ENCODE measurements around the gene TMED4.

The TMED4 gene

DNA sequence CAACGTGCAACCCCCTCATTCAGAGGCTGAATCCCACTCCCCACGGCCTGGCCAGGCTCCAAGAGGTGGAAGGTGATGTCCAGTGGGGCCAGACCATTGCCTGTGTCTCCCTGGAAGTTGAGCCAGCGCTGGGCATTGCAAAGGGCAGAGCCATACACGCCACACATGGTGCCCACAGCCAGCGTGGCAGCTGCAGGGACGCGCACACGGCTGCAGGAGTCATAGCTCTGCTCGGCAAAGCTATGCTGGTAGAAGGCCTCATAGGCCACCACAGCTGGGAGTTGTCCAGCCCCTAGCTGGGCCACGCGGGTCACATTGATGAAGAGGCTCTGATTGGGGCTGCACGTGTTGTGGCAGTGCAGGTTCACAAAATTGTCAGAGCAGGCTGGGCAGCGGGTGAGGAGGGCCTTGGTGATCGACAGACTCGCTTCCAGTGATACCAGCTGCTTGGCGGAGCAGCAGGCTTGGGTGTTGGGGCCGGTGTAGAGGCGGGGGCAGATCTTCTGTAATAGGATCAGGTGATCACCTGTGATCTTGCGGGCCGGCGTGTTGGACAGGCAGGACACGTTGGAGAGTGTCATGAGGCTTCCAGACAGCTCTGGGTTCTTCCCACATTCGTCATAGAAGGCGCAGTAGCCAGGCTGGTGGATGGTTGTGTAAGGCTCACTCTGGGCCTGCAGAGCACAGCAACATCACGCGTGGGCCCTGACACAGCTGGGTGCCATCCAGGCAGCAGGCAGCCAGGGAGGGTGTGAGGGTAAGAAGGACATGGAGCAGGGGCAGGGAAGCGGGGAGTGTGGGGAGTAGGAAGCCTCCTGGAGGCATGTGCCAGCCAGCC, 42.1 kb downstream of the TMED4 start:
- no peak for DNase-seq

GRCh38 chr7:44538798-44539668, 43.0 kb downstream of the TMED4 start:
- no peak for DNase-seq

- no peak for DNase-seq
These were observed 43.8 kb downstream of the TMED4 start for GRCh38 chr7:44538093-44538797.

GRCh38 chr7:44537442-44537841, 44.6 kb downstream of the TMED4 start:
- DNase-seq, result no peak

GRCh38 chr7:44536090-44536489, 45.9 kb downstream of the TMED4 start:
- DNase-seq, result no peak

GRCh38 chr7:44535348-44536064, 46.5 kb downstream of the TMED4 start:
- DNase-seq, result no peak

DNA sequence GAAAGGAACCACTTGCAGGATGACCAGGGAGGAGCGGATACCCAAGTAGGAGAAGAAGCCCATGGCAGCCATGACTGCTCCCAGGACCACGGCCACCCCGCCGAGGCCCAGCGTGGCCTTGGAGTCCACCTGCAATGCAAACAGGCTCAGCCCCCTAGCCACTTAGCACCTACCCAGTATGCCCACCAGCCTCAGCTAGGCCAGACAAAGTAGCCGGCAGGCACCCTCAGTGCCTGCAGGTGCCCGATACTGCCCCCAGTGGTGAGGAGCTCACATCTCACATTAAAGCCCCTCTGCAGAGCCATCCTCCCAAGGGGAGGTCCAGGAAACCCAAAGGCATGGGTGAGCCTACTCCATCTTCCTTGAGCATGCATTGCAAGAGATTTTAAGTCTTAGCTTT, 47.5 kb downstream of the TMED4 start:
- DNase-seq, result no peak

DNA sequence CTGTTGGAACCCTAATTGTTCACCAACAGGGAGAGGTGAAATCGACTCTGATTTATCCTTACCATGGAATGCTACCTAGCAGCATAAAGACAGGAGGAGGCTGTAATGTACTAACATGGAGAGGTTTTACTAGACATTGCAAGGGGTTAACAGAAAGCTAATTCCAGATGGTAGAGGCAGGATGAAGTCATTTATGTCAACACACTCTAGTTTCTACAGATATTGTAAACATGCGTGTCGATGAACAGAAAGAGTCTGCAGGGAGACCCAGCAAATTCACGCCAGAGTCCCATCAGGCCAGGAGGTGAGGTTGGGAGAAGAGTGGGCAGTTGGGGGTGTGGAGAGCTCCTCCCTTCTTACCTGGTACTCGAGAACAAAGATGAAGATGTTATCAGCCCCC, 47.9 kb downstream of the TMED4 start:
- DNase-seq, result no peak

DNA sequence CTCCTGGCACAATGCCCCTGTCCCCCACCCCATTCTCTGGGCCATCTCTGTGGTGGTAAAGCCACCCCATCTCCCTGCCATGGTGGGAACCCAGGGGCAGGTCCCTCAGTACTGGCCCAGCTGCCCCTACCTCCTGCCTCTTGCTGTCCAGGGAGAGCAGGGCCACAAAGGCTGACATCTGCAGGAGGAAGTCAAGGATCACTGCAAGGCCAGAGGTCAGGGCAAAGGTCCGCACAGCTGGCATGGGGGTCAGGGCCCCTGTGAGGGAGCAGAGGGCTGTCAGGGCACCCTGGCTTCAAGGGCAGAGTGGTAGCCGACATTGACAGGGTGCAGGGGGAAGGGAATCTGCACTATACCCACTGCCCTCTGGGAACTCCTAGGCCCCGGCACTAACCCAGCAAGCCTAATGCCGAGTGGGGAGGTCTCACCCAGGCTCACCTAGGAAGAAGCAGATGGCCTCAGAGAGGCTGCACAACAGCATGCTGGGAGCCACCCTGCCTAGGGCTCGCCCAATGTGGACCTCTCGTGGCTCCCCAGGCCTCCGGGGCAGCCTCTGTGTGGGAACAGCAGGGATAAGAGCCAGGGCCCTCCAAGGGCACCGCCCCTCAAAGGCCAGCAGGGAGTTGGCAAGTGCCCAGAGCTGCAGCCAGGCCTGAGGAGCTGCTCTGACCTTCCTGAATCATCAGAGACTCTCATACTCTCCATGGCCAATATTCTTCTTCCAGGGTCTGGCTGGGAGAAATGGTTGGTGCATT, 48.6 kb downstream of the TMED4 start:
- DNase-seq, result no peak

GRCh38 chr7:44531421-44532380, 50.3 kb downstream of the TMED4 start:
- DNase-seq, result no peak

DNA sequence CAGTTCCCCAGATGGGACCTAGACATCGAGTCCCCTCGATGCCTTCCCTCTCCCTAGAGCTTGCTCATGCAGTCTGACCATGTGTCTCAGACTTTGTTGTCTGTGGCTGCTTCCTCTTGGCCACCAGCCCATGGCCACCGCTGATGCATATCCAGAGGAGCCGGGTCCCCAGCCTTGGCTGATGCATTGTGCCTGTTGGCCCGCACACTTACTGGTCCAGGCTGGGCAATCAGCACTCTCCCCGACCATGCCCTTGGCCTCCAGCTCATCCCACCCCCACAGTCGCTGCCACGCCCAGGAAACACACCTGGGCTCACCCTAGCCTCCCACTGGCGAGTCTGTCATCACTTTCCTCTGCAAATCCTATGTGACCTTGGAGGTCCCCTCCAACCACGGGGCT, 51.0 kb downstream of the TMED4 start:
- no peak for DNase-seq

Data from right hindlimb (tissue), 1 donor.